A549 (cell line): ENCODE results near the gene NDFIP1. TPM values are rescaled to one million over a fixed set of nuclear protein-coding genes. Genes with fewer than 3 reads are reported as not detected.

Experiments
- ATAC-seq, 2 experiments: fragments of 200-7000 bp in 1 of 2; fragments of >200 bp in 1 of 2; cut with Nextera tagmentation in 1 of 2; cut with Tn5 transposase in 1 of 2; 3 replicates each; pipeline versions ENCODE4 v1.8.0 to v1.9.1; 2018 to 2020; ENCODE audit warnings: mild to moderate bottlenecking in 1 of 2, moderate library complexity in 1 of 2
- CTCF ChIA-PET: fragments of 300-600 bp; sonication (Branson Sonifier 250); formaldehyde crosslinking; extraction: SDS; loops from one replicate; lab custom pipeline; 2021; ENCODE audit warnings: antibody characterized with exemption, inconsistent platforms; lab: Yijun Ruan, JAX
- POLR2A ChIA-PET: fragments of 350-600 bp; formaldehyde crosslinking; extraction: SDS; loops from one replicate; lab custom pipeline; 2021; ENCODE audit warnings: antibody characterized with exemption, inconsistent platforms; lab: Yijun Ruan, JAX
- DNase-seq, 2 experiments: peaks; one replicate each; pipeline versions ENCODE4 v3.0.0 to v3.0.0-alpha.2; 2011 to 2016; ENCODE audit warnings: low read depth in 1 of 2, low spot score in 1 of 2
- FAIRE-seq: peaks from 2 replicates; lab custom pipeline; 2011; peaks lifted over from hg19 to GRCh38; lab: Jason Lieb, UNC
- H3K27ac ChIP-seq, 2 experiments: fragments of >200 bp; sonication (Bioruptor Twin); formaldehyde crosslinking; 3 replicates each; pipeline ENCODE4 v1.5.1; 2016 to 2017
- H3K4me1 ChIP-seq: fragments of >200 bp; sonication (Bioruptor Twin); formaldehyde crosslinking; 3 replicates; pipeline ENCODE4 v1.6.1; 2016
- H3K4me2 ChIP-seq: fragments of >200 bp; sonication (Bioruptor Twin); formaldehyde crosslinking; 3 replicates; pipeline ENCODE4 v1.6.1; 2016
- H3K4me3 ChIP-seq: fragments of >200 bp; sonication (Bioruptor Twin); formaldehyde crosslinking; 3 replicates; pipeline ENCODE4 v1.5.1; 2016
- H3K9me3 ChIP-seq: fragments of >200 bp; sonication (Bioruptor Twin); formaldehyde crosslinking; 3 replicates; pipeline ENCODE4 v1.6.1; 2016
- BHLHE40 ChIP-seq: IDR thresholded peaks from 2 replicates; pipeline ENCODE4 v1.6.1; 2012; ENCODE audit warnings: low read depth, low read length, inconsistent platforms
- CBX2 ChIP-seq: fragments of 200-600 bp; sonication (generic); IDR thresholded peaks from 2 replicates; pipeline ENCODE4 v1.6.1; 2016; ENCODE audit warnings: low read depth, mild to moderate bottlenecking, borderline replicate concordance
- CEBPB ChIP-seq, 2 experiments: fragments of >200 bp in 1 of 2; sonication (Bioruptor Twin) in 1 of 2; formaldehyde crosslinking in 1 of 2; IDR thresholded peaks; 2 replicates each; pipeline ENCODE4 v1.6.1; 2012 to 2016
- CTCF ChIP-seq: fragments of >200 bp; sonication (Bioruptor Twin); formaldehyde crosslinking; IDR thresholded peaks from 3 replicates; pipeline ENCODE4 v1.5.1; 2016
- E2F6 ChIP-seq: IDR thresholded peaks from 2 replicates; pipeline ENCODE4 v1.6.1; 2012; ENCODE audit warnings: low read depth, borderline replicate concordance
- EHF ChIP-seq: fragments of 250-450 bp; sonication (Bioruptor Pico); IDR thresholded peaks from 2 replicates; pipeline ENCODE4 v1.5.0; 2020; ENCODE audit warnings: mild to moderate bottlenecking
- EHMT2 ChIP-seq: fragments of 200-600 bp; sonication (generic); IDR thresholded peaks from 2 replicates; pipeline ENCODE4 v1.6.1; 2016; ENCODE audit warnings: antibody characterized with exemption, low read depth, mild to moderate bottlenecking, moderate library complexity
- FOSB ChIP-seq: fragments of 250-450 bp; sonication (Bioruptor Pico); IDR thresholded peaks from 2 replicates; pipeline ENCODE4 v1.5.0; 2020; ENCODE audit warnings: mild to moderate bottlenecking, moderate library complexity
- HES2 ChIP-seq: fragments of >200 bp; sonication (Bioruptor Twin); formaldehyde crosslinking; IDR thresholded peaks from 2 replicates; pipeline ENCODE4 v1.6.1; 2016
- HEYL ChIP-seq: fragments of 250-450 bp; sonication (Bioruptor Pico); IDR thresholded peaks from 2 replicates; pipeline ENCODE4 v1.8.0; 2021; ENCODE audit warnings: mild to moderate bottlenecking, moderate library complexity
- HOXB13 ChIP-seq: fragments of 250-450 bp; sonication (Bioruptor Pico); IDR thresholded peaks from 2 replicates; pipeline ENCODE4 v1.5.0; 2020; ENCODE audit warnings: low read depth, mild to moderate bottlenecking, moderate library complexity
- KDM5A ChIP-seq: fragments of 200-600 bp; sonication (generic); IDR thresholded peaks from 2 replicates; pipeline ENCODE4 v1.6.1; 2016; ENCODE audit warnings: antibody characterized with exemption, mild to moderate bottlenecking
- MAX ChIP-seq: IDR thresholded peaks from 2 replicates; pipeline ENCODE4 v1.6.1; 2012
- MAZ ChIP-seq: fragments of 150-350 bp; IDR thresholded peaks from 2 replicates; pipeline ENCODE4 v1.6.1; 2014; ENCODE audit warnings: antibody characterized with exemption, low read depth, low read length, borderline replicate concordance
- REST ChIP-seq: fragments of 200-600 bp; sonication (generic); IDR thresholded peaks from 2 replicates; pipeline ENCODE4 v1.6.1; 2016; ENCODE audit warnings: antibody characterized with exemption, mild to moderate bottlenecking, moderate library complexity
- RFX5 ChIP-seq: fragments of 450-650 bp; IDR thresholded peaks from 2 replicates; pipeline ENCODE4 v1.7.1; 2014; ENCODE audit warnings: antibody characterized with exemption, mild to moderate bottlenecking, moderate library complexity
- USF2 ChIP-seq: fragments of 450-650 bp; IDR thresholded peaks from 2 replicates; pipeline ENCODE4 v1.6.1; 2014; ENCODE audit warnings: antibody characterized with exemption
- WGBS: methylation state at CpG from one replicate; pipeline ENCODE4 v1.1.6; 2017; ENCODE audit errors: missing lambda C conversion rate; 5-methylcytosine and 5-hydroxymethylcytosine counted together
- polyA plus RNA-seq, 4 experiments: library from polyadenylated mRNA; depleted of rRNA in 3 of 4; stranded (reverse); fragments of >200 nt; fragmentation: RNase III in 1 of 4; extraction: RNeasy Plus Mini Kit Qiagen cat#74134 plus additional on column Dnase treatment in 1 of 4; gene quantifications; 2 replicates in 3 of 4; 3 replicates in 1 of 4; pipeline ENCODE4 v1.2.3, GENCODE V29; 2011 to 2017

NDFIP1 gene
- polyA plus RNA-seq, 2 of the 4 experiments (the other 2 are of a cell fraction), result 42.4 to 58.0 TPM

- ChIA-PET CTCF (interaction anchor here (1.3 kb wide), 1 partner anchor 14 kb away, joined by 3 read pairs; no protein-coding TSS in a partner anchor), POLR2A (no interaction called here)
- no peak overlapping the region for H3K4me2 ChIP-seq
- ATAC-seq (no peak), FAIRE-seq (no peak), DNase-seq (no peak)
- no peaks in the 10 kb centered on the region for H3K4me1 ChIP-seq
- TF ChIP-seq RFX5 (no peak), CTCF (no peak), E2F6 (no peak), MAX (no peak), CEBPB (IDR thresholded peaks at IDR 0.05) (no peak), CBX2 (no peak), HES2 (no peak)
- no peak overlapping the region for H3K4me3 ChIP-seq
- no peak overlapping the region for H3K27ac ChIP-seq
- WGBS, result 79% methylated on average over 9 of the region's 9 CpGs
- H3K9me3 ChIP-seq, result no peaks in the 10 kb centered on the region
These were observed 88.5 kb downstream of the NDFIP1 start for GRCh38 chr5:142197098-142197497.

- Histone ChIP-seq H3K27ac (no peak overlapping the region), H3K9me3 (no peaks in the 10 kb centered on the region), H3K4me3 (no peak overlapping the region), H3K4me1 (no peaks in the 10 kb centered on the region), H3K4me2 (no peak overlapping the region)
- no peak for TF ChIP-seq EHMT2
- no peak for TF ChIP-seq USF2
- TF ChIP-seq REST, result no peak
- no peak for TF ChIP-seq MAZ
- no peak for TF ChIP-seq BHLHE40
- no peak for TF ChIP-seq EHF (CRISPR knock-in tag)
- no peak for TF ChIP-seq KDM5A
- no peak for TF ChIP-seq CTCF
- TF ChIP-seq E2F6, result no peak
- no peak for TF ChIP-seq HEYL (CRISPR knock-in tag)
- TF ChIP-seq HOXB13 (CRISPR knock-in tag), result no peak
- TF ChIP-seq FOSB (CRISPR knock-in tag), result no peak
- CTCF ChIA-PET, result interaction anchor here (0.9 to 1.3 kb wide), 2 partner anchors 10 to 13 kb away, joined by 3 to 4 read pairs; no protein-coding TSS in a partner anchor
- DNase-seq (no peak), ATAC-seq (no peak), FAIRE-seq (no peak)
- 91% methylated on average over 5 of the region's 5 CpGs for WGBS
- POLR2A ChIA-PET, result no interaction called here
These were observed 89.2 kb downstream of the NDFIP1 start for GRCh38 chr5:142197781-142198180.
